ENCODE measurements around the gene ABCA7.

The ABCA7 gene

DNA sequence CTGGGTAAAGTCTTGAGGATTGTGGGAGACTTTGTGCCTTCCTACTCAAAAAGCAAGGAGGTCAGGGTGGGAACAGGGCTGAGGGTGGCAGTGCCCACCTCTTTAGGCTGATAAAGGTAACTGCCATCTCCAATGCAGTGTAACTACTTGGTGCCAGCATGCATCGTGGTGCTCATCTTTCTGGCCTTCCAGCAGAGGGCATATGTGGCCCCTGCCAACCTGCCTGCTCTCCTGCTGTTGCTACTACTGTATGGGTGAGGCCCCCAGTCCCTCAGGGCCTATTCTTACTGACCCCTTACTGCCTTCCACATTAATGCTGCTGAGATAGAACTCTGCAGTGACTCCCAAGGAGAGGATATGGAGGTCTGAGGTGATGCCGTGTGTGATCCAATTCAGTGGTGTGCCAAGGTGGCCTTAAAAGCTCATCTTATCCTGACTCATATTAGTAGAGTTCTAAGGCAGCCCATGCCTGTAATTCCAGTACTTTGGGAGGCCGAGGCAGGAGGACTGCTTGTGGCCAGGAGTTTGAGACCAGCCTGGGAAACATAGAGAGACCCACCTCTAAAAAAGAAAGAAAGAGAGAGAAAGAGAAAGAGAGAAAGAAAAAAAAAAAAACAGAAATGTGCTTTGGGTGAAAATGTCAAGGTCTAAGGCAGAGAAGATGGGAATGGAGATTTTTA lies 17.4 kb downstream of the ABCA7 start:
- Histone ChIP-seq H4K20me1 (ENCODE audit: insufficient read depth) (no peaks in the 10 kb centered on the region), H3K36me3 (ENCODE audit: insufficient read depth) (no peaks in the 10 kb centered on the region), H2AFZ (ENCODE audit: low read depth) (no peak overlapping the region), H3K9ac (no peak overlapping the region), H3K27me3 (ENCODE audit: insufficient read depth, low read depth) (no peaks in the 10 kb centered on the region), H3K79me2 (ENCODE audit: insufficient read depth, low read depth) (no peaks in the 10 kb centered on the region), H3K4me1 (ENCODE audit: low read depth, poor library complexity, severe bottlenecking) (no peaks in the 10 kb centered on the region), H3K27ac (no peak overlapping the region), H3K4me3 (IDR thresholded peaks at IDR 0.05; ENCODE audit: insufficient read depth, low read depth, low read length) (no peak overlapping the region), H3K4me2 (no peak overlapping the region)
- no peak for TF ChIP-seq CTCF (conservative IDR thresholded peaks at IDR 0.05; ENCODE audit: low read depth, low read length)

GRCh38 chr19:1058112-1058511 lies 18.2 kb downstream of the ABCA7 start:
- Histone ChIP-seq H4K20me1 (ENCODE audit: insufficient read depth) (no peaks in the 10 kb centered on the region), H3K9ac (no peak overlapping the region), H3K27me3 (ENCODE audit: insufficient read depth, low read depth) (no peaks in the 10 kb centered on the region), H3K4me3 (IDR thresholded peaks at IDR 0.05; ENCODE audit: insufficient read depth, low read depth, low read length) (no peak overlapping the region), H2AFZ (ENCODE audit: low read depth) (no peak overlapping the region), H3K36me3 (ENCODE audit: insufficient read depth) (no peaks in the 10 kb centered on the region), H3K79me2 (ENCODE audit: insufficient read depth, low read depth) (no peaks in the 10 kb centered on the region), H3K4me2 (no peak overlapping the region), H3K27ac (no peak overlapping the region), H3K4me1 (ENCODE audit: low read depth, poor library complexity, severe bottlenecking) (no peaks in the 10 kb centered on the region)
- no peak for TF ChIP-seq CTCF (conservative IDR thresholded peaks at IDR 0.05; ENCODE audit: low read depth, low read length)

GRCh38 chr19:1060689-1061088 lies 20.8 kb downstream of the ABCA7 start:
- H3K4me3 ChIP-seq (IDR thresholded peaks at IDR 0.05; ENCODE audit: insufficient read depth, low read depth, low read length) = no peak overlapping the region
- H2AFZ ChIP-seq (ENCODE audit: low read depth) = no peak overlapping the region
- no peak overlapping the region for H3K4me2 ChIP-seq
- no peak overlapping the region for H3K9ac ChIP-seq
- H3K27ac ChIP-seq = no peak overlapping the region
- no peaks in the 10 kb centered on the region for H3K79me2 ChIP-seq (ENCODE audit: insufficient read depth, low read depth)
- H3K27me3 ChIP-seq (ENCODE audit: insufficient read depth, low read depth) = no peaks in the 10 kb centered on the region
- TF ChIP-seq CTCF (conservative IDR thresholded peaks at IDR 0.05; ENCODE audit: low read depth, low read length) = no peak
- no peaks in the 10 kb centered on the region for H4K20me1 ChIP-seq (ENCODE audit: insufficient read depth)
- no peaks in the 10 kb centered on the region for H3K36me3 ChIP-seq (ENCODE audit: insufficient read depth)
- H3K4me1 ChIP-seq (ENCODE audit: low read depth, poor library complexity, severe bottlenecking) = no peaks in the 10 kb centered on the region

GRCh38 chr19:1061987-1062386 lies 22.1 kb downstream of the ABCA7 start:
- Histone ChIP-seq H3K36me3 (ENCODE audit: insufficient read depth) (no peaks in the 10 kb centered on the region), H2AFZ (ENCODE audit: low read depth) (no peak overlapping the region), H3K9ac (no peak overlapping the region), H3K27me3 (ENCODE audit: insufficient read depth, low read depth) (no peaks in the 10 kb centered on the region), H4K20me1 (ENCODE audit: insufficient read depth) (no peaks in the 10 kb centered on the region), H3K4me1 (ENCODE audit: low read depth, poor library complexity, severe bottlenecking) (peaks cover 5% of the 10 kb centered on the region), H3K27ac (no peak overlapping the region), H3K4me3 (IDR thresholded peaks at IDR 0.05; ENCODE audit: insufficient read depth, low read depth, low read length) (no peak overlapping the region), H3K4me2 (no peak overlapping the region), H3K79me2 (ENCODE audit: insufficient read depth, low read depth) (no peaks in the 10 kb centered on the region)
- no peak for TF ChIP-seq CTCF (conservative IDR thresholded peaks at IDR 0.05; ENCODE audit: low read depth, low read length)

Data from KMS-11 (cell line).